SK-MEL-5 (cell line): ENCODE results near the gene CANT1. TPM values are rescaled to one million over a fixed set of nuclear protein-coding genes. Genes with fewer than 3 reads are reported as not detected.

Experiments
- DNase-seq: peaks from one replicate; pipeline ENCODE4 v3.0.0-alpha.2; 2016; ENCODE audit warnings: low read depth, low spot score
- in situ Hi-C: cut with HindIII; loops from 2 replicates; pipeline ENCODE4 v1.10.0; 2016; ENCODE audit warnings: low sequenced_read_pairs, high pct_unique_total_duplicates, low pct_unique_long_range_greater_than_20kb
- total RNA-seq: library from RNA; depleted of rRNA; stranded (reverse); fragments of >200 nt; shearing (Covaris generic); gene quantifications from 2 replicates; pipeline ENCODE4 v1.2.3, GENCODE V29; 2014

CANT1 gene
- total RNA-seq, 1 experiment from 2014 or later, result 107 TPM

- in situ Hi-C loops, result no loop called here
These were observed 5.7 kb downstream of the CANT1 start for GRCh38 chr17:79003661-79004411.

GRCh38 chr17:79002796-79003593 lies 6.6 kb downstream of the CANT1 start:
- in situ Hi-C loops, result no loop called here
- no peak for DNase-seq

More at GRCh38 chr17:79003661-79004411, 5.7 kb downstream of the CANT1 start:
- DNase-seq, result no peak

GRCh38 chr17:79002291-79002690 lies 7.3 kb downstream of the CANT1 start:
- in situ Hi-C loops, result no loop called here
- no peak for DNase-seq

- no peak for DNase-seq
- in situ Hi-C loops, result no loop called here
These were observed 8.2 kb downstream of the CANT1 start for GRCh38 chr17:79001190-79002020.

GRCh38 chr17:79000396-79001189 lies 9.0 kb downstream of the CANT1 start:
- no peak for DNase-seq
- in situ Hi-C loops, result no loop called here

GRCh38 chr17:78999947-79000395 lies 9.6 kb downstream of the CANT1 start:
- in situ Hi-C loops, result no loop called here
- no peak for DNase-seq

GRCh38 chr17:78999056-78999768 lies 10.4 kb downstream of the CANT1 start:
- in situ Hi-C loops, result no loop called here
- DNase-seq, result no peak

- in situ Hi-C loops, result no loop called here
- DNase-seq, result no peak
These were observed 11.1 kb downstream of the CANT1 start for GRCh38 chr17:78998311-78999055.

GRCh38 chr17:78997881-78998280 lies 11.7 kb downstream of the CANT1 start:
- in situ Hi-C loops, result no loop called here

GRCh38 chr17:78997231-78997741 lies 12.3 kb downstream of the CANT1 start:
- in situ Hi-C loops, result no loop called here
- DNase-seq, result no peak

More at GRCh38 chr17:78997881-78998280, 11.7 kb downstream of the CANT1 start:
- DNase-seq, result no peak

GRCh38 chr17:78996781-78997201 lies 12.8 kb downstream of the CANT1 start:
- no peak for DNase-seq
- in situ Hi-C loops, result no loop called here

GRCh38 chr17:78995761-78996451 lies 13.7 kb downstream of the CANT1 start:
- in situ Hi-C loops, result no loop called here
- DNase-seq, result no peak

GRCh38 chr17:78995022-78995760 lies 14.4 kb downstream of the CANT1 start:
- in situ Hi-C loops, result no loop called here
- DNase-seq, result no peak

- in situ Hi-C loops, result no loop called here
- DNase-seq, result no peak
These were observed 15.4 kb downstream of the CANT1 start for GRCh38 chr17:78993981-78994671.
